Fibroblast of villous mesenchyme (primary cell): ENCODE data around the gene FAM50B. TPM values are rescaled to one million over a fixed set of nuclear protein-coding genes. Genes with fewer than 3 reads are reported as not detected.

Experiments used
- DNase-seq: peaks from one replicate; pipeline ENCODE4 v3.0.0-alpha.2; 2010; ENCODE audit warnings: low read depth
- H3K4me3 ChIP-seq: 2 replicates; pipeline ENCODE4 v1.5.1; 2011; ENCODE audit warnings: low read depth, mild to moderate bottlenecking, low read length
- CTCF ChIP-seq: IDR thresholded peaks from 2 replicates; pipeline ENCODE4 v1.5.1; 2012; ENCODE audit warnings: low read depth, mild to moderate bottlenecking, low read length; ENCODE audit not compliant: insufficient read depth
- total RNA-seq: library from RNA; depleted of rRNA; stranded (reverse); fragments of >200 nt; gene quantifications from 2 replicates; pipeline ENCODE4 v1.2.3, GENCODE V29; 2012

Gene FAM50B
- total RNA-seq, 1 donor, result 6.0 TPM

GRCh38 chr6:3811191-3811590, 38.0 kb upstream of the FAM50B start:
- H3K4me3 ChIP-seq, result no peak overlapping the region
- DNase-seq, result no peak
- no peak for TF ChIP-seq CTCF

GRCh38 chr6:3812596-3812995, 36.6 kb upstream of the FAM50B start:
- TF ChIP-seq CTCF, result no peak
- DNase-seq, result no peak
- no peak overlapping the region for H3K4me3 ChIP-seq

GRCh38 chr6:3813150-3813780, 35.9 kb upstream of the FAM50B start:
- TF ChIP-seq CTCF, result no peak
- peak; percentile 41 for DNase-seq
- H3K4me3 ChIP-seq, result no peak overlapping the region

GRCh38 chr6:3813918-3814317, 35.3 kb upstream of the FAM50B start:
- TF ChIP-seq CTCF, result no peak
- DNase-seq, result no peak
- no peak overlapping the region for H3K4me3 ChIP-seq

- no peak overlapping the region for H3K4me3 ChIP-seq
- no peak for TF ChIP-seq CTCF
- no peak for DNase-seq
Measured at GRCh38 chr6:3814539-3814938, 34.6 kb upstream of the FAM50B start.

GRCh38 chr6:3816251-3816650, 32.9 kb upstream of the FAM50B start:
- no peak for DNase-seq
- TF ChIP-seq CTCF, result no peak
- H3K4me3 ChIP-seq, result no peak overlapping the region
